GM12878 (cell line): ENCODE measurements around the gene PASK. TPM values are rescaled to one million over a fixed set of nuclear protein-coding genes. Genes with fewer than 3 reads are reported as not detected.

ENCODE experiments used
- BHLHE40 ChIP-seq, 2 experiments: fragments of 450-650 bp in 1 of 2; IDR thresholded peaks; 2 replicates each; pipeline ENCODE4 v1.6.1; 2011 to 2017; ENCODE audit warnings: low read depth in 2 of 2, borderline replicate concordance in 1 of 2, improper control_type of control experiment in 1 of 2, low read length in 1 of 2, mild to moderate bottlenecking in 1 of 2
- CHD4 ChIP-seq: fragments of 200-600 bp; sonication (generic); IDR thresholded peaks from 2 replicates; pipeline ENCODE4 v1.6.1; 2016; ENCODE audit warnings: mild to moderate bottlenecking
- EP300 ChIP-seq, 2 experiments: fragments of 150-350 bp in 1 of 2; IDR thresholded peaks; 2 replicates each; pipeline ENCODE4 v1.6.1; 2011 to 2012; ENCODE audit warnings: low read depth in 2 of 2, low read length in 2 of 2, borderline replicate concordance in 1 of 2, improper control_type of control experiment in 1 of 2, inconsistent platforms in 1 of 2; ENCODE audit not compliant: control insufficient read depth in 1 of 2
- ETV6 ChIP-seq, 2 experiments: fragments of 450-650 bp in 1 of 2; IDR thresholded peaks in 1 of 2; conservative IDR thresholded peaks in 1 of 2; 2 replicates each; pipeline ENCODE4 v1.6.1; 2014; ENCODE audit warnings: antibody characterized with exemption in 1 of 2, borderline replicate concordance in 1 of 2, low read depth in 1 of 2, mild to moderate bottlenecking in 1 of 2, moderate library complexity in 1 of 2
- FOXK2 ChIP-seq: fragments of 450-650 bp; IDR thresholded peaks from 2 replicates; pipeline ENCODE4 v1.6.1; 2017; ENCODE audit warnings: mild to moderate bottlenecking, moderate library complexity
- MYB ChIP-seq: fragments of 150-350 bp; IDR thresholded peaks from 2 replicates; pipeline ENCODE4 v1.6.1; 2014; ENCODE audit warnings: mild to moderate bottlenecking, low read depth, low read length, borderline replicate concordance
- NFXL1 ChIP-seq: fragments of 450-650 bp; IDR thresholded peaks from 2 replicates; pipeline ENCODE4 v1.6.1; 2017; ENCODE audit warnings: antibody characterized with exemption, mild to moderate bottlenecking, borderline replicate concordance
- PAX5 ChIP-seq: IDR thresholded peaks from 2 replicates; pipeline ENCODE4 v1.6.1; 2011; ENCODE audit warnings: low read depth, low read length, borderline replicate concordance
- PML ChIP-seq: IDR thresholded peaks from 2 replicates; pipeline ENCODE4 v1.6.1; 2012; ENCODE audit warnings: low read length, inconsistent platforms
- POU2F2 ChIP-seq: IDR thresholded peaks from 3 replicates; pipeline ENCODE4 v1.6.1; 2011; ENCODE audit warnings: low read depth, mild to moderate bottlenecking, low read length, borderline replicate concordance
- RAD51 ChIP-seq: fragments of 450-650 bp; IDR thresholded peaks from 2 replicates; pipeline ENCODE4 v1.6.1; 2016; ENCODE audit warnings: moderate library complexity, mild to moderate bottlenecking, inconsistent platforms
- RB1 ChIP-seq: fragments of 450-650 bp; formaldehyde crosslinking; IDR thresholded peaks from 2 replicates; pipeline ENCODE4 v1.6.1; 2017; ENCODE audit warnings: mild to moderate bottlenecking, borderline replicate concordance
- SIN3A ChIP-seq: IDR thresholded peaks from 2 replicates; pipeline ENCODE4 v1.6.1; 2012; ENCODE audit warnings: low read depth, low read length, improper control_type of control experiment
- SRF ChIP-seq, 2 experiments: IDR thresholded peaks; 2 replicates each; pipeline ENCODE4 v1.6.1; 2011; ENCODE audit warnings: low read depth in 2 of 2, low read length in 2 of 2, mild to moderate bottlenecking in 1 of 2, moderate library complexity in 1 of 2
- SUZ12 ChIP-seq: fragments of 200-600 bp; sonication (generic); IDR thresholded peaks from one replicate; pipeline ENCODE4 v1.6.1; 2018; ENCODE audit warnings: antibody characterized with exemption, mild to moderate bottlenecking; ENCODE audit not compliant: unreplicated experiment
- YBX1 ChIP-seq: fragments of 450-650 bp; IDR thresholded peaks from 2 replicates; pipeline ENCODE4 v1.6.1; 2016; ENCODE audit warnings: antibody characterized with exemption
- YY1 ChIP-seq: IDR thresholded peaks from 2 replicates; pipeline ENCODE4 v1.6.1; 2011; ENCODE audit warnings: low read depth, mild to moderate bottlenecking, low read length
- ZNF207 ChIP-seq: fragments of 450-650 bp; IDR thresholded peaks from 2 replicates; pipeline ENCODE4 v1.6.1; 2014; ENCODE audit warnings: antibody characterized with exemption, mild to moderate bottlenecking, borderline replicate concordance
- ZZZ3 ChIP-seq: IDR thresholded peaks from 2 replicates; pipeline ENCODE4 v1.6.1; 2011; ENCODE audit warnings: low read depth; ENCODE audit not compliant: control insufficient read depth, insufficient read length
- polyA plus RNA-seq, 11 experiments: library from polyadenylated mRNA; depleted of rRNA in 4 of 11; unstranded in 6 of 11; stranded (reverse) in 5 of 11; fragments of >200 nt; fragmentation: Nextera tagmentation in 4 of 11; fragmentation: Illumina TruSeq in 1 of 11; extraction: Ambion mirVana in 4 of 11; extraction: Trizol in 1 of 11; gene quantifications; 1 replicate in 1 of 11; 2 replicates in 10 of 11; pipeline versions ENCODE4 v1.2.1 to v1.2.3, GENCODE V29; 2011 to 2016; ENCODE audit warnings: inconsistent platforms in 2 of 11, missing spikeins in 2 of 11, low read depth in 1 of 11
- total RNA-seq, 4 experiments: library from RNA; depleted of rRNA in 3 of 4; stranded (reverse); fragments of >200 nt in 3 of 4; fragmentation: Illumina TruSeq in 1 of 4; extraction: Trizol in 1 of 4; gene quantifications; 2 replicates each; pipeline versions ENCODE4 v1.2.1 to v1.2.3, GENCODE V29; 2013 to 2021
- TF ChIP-seq, protein P1 (sequence below), 3 experiments: IDR thresholded peaks in 2 of 3; conservative IDR thresholded peaks in 1 of 3; 2 replicates each; pipeline ENCODE4 v1.5.1; 2011; ENCODE audit warnings: low read depth in 3 of 3, low read length in 3 of 3, mild to moderate bottlenecking in 3 of 3, control low read depth in 2 of 3, moderate library complexity in 2 of 3, inconsistent platforms in 1 of 3, mixed read lengths in 1 of 3; ENCODE audit not compliant: control insufficient read depth in 2 of 3, insufficient read depth in 1 of 3; ENCODE audit errors: extremely low read depth in 1 of 3
- TF ChIP-seq, protein P2 (sequence below): IDR thresholded peaks from 2 replicates; pipeline ENCODE4 v1.6.1; 2012; ENCODE audit warnings: low read depth, low read length, improper control_type of control experiment
- TF ChIP-seq, protein P3 (sequence below): IDR thresholded peaks from 2 replicates; pipeline ENCODE4 v1.6.1; 2011; ENCODE audit warnings: borderline replicate concordance, low read depth, mild to moderate bottlenecking, moderate library complexity, mixed read lengths, low read length; ENCODE audit not compliant: insufficient read depth; ENCODE audit errors: extremely low read length
- TF ChIP-seq, protein P4 (sequence below): fragments of 450-650 bp; IDR thresholded peaks from 2 replicates; pipeline ENCODE4 v1.6.1; 2017; ENCODE audit warnings: mild to moderate bottlenecking

PASK gene
- total and polyA plus RNA-seq, 10 of the 15 experiments (the other 5 are each of a cell fraction or from before 2014, with no cell fraction given) = 9.6 to 62.2 (median 28.5) TPM

DNA sequence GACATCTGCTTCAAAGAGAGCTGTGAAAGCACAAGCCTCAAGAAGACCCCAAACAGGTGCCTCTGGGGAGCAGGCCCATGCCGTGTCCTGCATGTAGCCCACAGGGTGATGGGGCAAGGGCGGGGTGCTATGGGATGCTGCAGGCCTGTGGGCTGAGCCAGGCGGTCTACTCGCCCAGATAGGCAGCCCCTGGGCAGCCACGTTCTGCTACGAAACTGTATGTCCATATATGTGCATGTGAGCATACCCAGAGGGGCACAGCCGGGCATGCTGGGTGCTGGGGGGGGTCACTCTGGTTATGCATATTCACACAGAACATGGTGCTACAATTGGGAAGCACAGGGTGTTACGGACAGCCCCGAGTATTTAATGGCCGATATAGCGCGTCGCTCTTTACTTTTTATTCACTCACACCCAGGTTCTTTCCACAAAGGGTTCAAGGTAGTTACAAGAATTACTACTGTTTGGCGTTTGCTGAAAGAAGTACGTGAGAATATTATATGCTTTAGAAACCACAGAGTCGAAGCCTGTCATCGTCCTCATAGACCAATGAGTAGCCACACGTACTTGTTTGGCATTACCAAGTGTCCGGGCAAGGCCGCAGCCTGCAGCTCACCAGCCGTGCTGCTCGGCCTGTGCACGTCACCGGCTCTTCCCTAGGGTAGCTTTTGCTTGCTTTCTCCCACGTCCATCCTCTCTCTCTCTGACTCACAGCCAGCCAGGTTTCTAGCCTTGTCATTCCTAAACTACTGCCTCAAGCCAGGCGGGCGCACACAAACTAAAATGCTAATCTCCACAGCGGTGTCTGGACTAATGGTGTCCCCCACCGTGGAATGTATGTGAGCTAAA is 61.6 kb downstream of the PASK start (continued):
- TF ChIP-seq, protein P1, sequence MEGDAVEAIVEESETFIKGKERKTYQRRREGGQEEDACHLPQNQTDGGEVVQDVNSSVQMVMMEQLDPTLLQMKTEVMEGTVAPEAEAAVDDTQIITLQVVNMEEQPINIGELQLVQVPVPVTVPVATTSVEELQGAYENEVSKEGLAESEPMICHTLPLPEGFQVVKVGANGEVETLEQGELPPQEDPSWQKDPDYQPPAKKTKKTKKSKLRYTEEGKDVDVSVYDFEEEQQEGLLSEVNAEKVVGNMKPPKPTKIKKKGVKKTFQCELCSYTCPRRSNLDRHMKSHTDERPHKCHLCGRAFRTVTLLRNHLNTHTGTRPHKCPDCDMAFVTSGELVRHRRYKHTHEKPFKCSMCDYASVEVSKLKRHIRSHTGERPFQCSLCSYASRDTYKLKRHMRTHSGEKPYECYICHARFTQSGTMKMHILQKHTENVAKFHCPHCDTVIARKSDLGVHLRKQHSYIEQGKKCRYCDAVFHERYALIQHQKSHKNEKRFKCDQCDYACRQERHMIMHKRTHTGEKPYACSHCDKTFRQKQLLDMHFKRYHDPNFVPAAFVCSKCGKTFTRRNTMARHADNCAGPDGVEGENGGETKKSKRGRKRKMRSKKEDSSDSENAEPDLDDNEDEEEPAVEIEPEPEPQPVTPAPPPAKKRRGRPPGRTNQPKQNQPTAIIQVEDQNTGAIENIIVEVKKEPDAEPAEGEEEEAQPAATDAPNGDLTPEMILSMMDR (IDR thresholded peaks at IDR 0.05 in 2 of 3, conservative IDR thresholded peaks at IDR 0.05 in 1 of 3; ENCODE audit: control insufficient read depth in 2 of 3, extremely low read depth in 1 of 3, insufficient read depth in 1 of 3, low read depth in 3 of 3, low read length in 3 of 3) = no peak
- no peak for TF ChIP-seq YBX1
- TF ChIP-seq, protein P2, sequence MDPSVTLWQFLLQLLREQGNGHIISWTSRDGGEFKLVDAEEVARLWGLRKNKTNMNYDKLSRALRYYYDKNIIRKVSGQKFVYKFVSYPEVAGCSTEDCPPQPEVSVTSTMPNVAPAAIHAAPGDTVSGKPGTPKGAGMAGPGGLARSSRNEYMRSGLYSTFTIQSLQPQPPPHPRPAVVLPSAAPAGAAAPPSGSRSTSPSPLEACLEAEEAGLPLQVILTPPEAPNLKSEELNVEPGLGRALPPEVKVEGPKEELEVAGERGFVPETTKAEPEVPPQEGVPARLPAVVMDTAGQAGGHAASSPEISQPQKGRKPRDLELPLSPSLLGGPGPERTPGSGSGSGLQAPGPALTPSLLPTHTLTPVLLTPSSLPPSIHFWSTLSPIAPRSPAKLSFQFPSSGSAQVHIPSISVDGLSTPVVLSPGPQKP = no peak
- TF ChIP-seq, protein P3, sequence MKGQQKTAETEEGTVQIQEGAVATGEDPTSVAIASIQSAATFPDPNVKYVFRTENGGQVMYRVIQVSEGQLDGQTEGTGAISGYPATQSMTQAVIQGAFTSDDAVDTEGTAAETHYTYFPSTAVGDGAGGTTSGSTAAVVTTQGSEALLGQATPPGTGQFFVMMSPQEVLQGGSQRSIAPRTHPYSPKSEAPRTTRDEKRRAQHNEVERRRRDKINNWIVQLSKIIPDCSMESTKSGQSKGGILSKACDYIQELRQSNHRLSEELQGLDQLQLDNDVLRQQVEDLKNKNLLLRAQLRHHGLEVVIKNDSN = no peak
- peak; percentile 53; the same call in 1 of the 3 replicates for TF ChIP-seq POU2F2
- TF ChIP-seq RB1 = no peak
- no peak; the same call in 1 of the 2 replicates for TF ChIP-seq PML
- TF ChIP-seq EP300 (IDR thresholded peaks at IDR 0.05; ENCODE audit: borderline replicate concordance in 1 of 2, control insufficient read depth in 1 of 2, low read depth in 2 of 2, low read length in 2 of 2) = peak; percentile 78 to 92; a peak in 3 of 4 replicates
- TF ChIP-seq FOXK2 = no peak
- TF ChIP-seq ETV6 (conservative IDR thresholded peaks at IDR 0.05 in 1 of 2, IDR thresholded peaks at IDR 0.05 in 1 of 2; ENCODE audit: borderline replicate concordance in 1 of 2, low read depth in 1 of 2) = no peak; a peak in 1 of 4 replicates
- TF ChIP-seq PAX5 = peak; percentile 85; the same call in 1 of the 2 replicates
- TF ChIP-seq BHLHE40 (IDR thresholded peaks at IDR 0.05; ENCODE audit: borderline replicate concordance in 1 of 2, low read depth in 2 of 2, low read length in 1 of 2) = peak; percentile 63 to 66
- no peak for TF ChIP-seq NFXL1
- TF ChIP-seq, protein P4, sequence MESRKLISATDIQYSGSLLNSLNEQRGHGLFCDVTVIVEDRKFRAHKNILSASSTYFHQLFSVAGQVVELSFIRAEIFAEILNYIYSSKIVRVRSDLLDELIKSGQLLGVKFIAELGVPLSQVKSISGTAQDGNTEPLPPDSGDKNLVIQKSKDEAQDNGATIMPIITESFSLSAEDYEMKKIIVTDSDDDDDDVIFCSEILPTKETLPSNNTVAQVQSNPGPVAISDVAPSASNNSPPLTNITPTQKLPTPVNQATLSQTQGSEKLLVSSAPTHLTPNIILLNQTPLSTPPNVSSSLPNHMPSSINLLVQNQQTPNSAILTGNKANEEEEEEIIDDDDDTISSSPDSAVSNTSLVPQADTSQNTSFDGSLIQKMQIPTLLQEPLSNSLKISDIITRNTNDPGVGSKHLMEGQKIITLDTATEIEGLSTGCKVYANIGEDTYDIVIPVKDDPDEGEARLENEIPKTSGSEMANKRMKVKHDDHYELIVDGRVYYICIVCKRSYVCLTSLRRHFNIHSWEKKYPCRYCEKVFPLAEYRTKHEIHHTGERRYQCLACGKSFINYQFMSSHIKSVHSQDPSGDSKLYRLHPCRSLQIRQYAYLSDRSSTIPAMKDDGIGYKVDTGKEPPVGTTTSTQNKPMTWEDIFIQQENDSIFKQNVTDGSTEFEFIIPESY = no peak
- peak in 1 of 2 experiments; percentile 47; a peak in 1 of 4 replicates for TF ChIP-seq SRF (IDR thresholded peaks at IDR 0.05; ENCODE audit: low read depth in 2 of 2, low read length in 2 of 2)
- no peak for TF ChIP-seq SUZ12
- TF ChIP-seq ZZZ3 = no peak
- TF ChIP-seq SIN3A = 0 out of 2 replicates have a peak, but pooled peaks have one; percentile 25
- no peak; the same call in 1 of the 2 replicates for TF ChIP-seq YY1
- no peak for TF ChIP-seq ZNF207
- no peak for TF ChIP-seq RAD51
- TF ChIP-seq CHD4 = no peak
- TF ChIP-seq MYB = no peak
